Dermis blood vessel endothelial cell (primary cell): Measurements from ENCODE around the gene ODAPH. TPM values are rescaled to one million over a fixed set of nuclear protein-coding genes. Genes with fewer than 3 reads are reported as not detected.
"Not testable (repeated sequence)": the region's sequence is repeated elsewhere in the genome, so short reads cannot be mapped to it uniquely, and the experiment has no call there.

Experiments
- DNase-seq: peaks from one replicate; pipeline ENCODE4 v3.0.0; 2010
- total RNA-seq: library from RNA; depleted of rRNA; stranded (reverse); fragments of >200 nt; gene quantifications from 2 replicates; pipeline ENCODE4 v1.2.3, GENCODE V29; 2014

The ODAPH gene, protein sequence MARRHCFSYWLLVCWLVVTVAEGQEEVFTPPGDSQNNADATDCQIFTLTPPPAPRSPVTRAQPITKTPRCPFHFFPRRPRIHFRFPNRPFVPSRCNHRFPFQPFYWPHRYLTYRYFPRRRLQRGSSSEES
- not detected in 2 replicates for total RNA-seq

DNA sequence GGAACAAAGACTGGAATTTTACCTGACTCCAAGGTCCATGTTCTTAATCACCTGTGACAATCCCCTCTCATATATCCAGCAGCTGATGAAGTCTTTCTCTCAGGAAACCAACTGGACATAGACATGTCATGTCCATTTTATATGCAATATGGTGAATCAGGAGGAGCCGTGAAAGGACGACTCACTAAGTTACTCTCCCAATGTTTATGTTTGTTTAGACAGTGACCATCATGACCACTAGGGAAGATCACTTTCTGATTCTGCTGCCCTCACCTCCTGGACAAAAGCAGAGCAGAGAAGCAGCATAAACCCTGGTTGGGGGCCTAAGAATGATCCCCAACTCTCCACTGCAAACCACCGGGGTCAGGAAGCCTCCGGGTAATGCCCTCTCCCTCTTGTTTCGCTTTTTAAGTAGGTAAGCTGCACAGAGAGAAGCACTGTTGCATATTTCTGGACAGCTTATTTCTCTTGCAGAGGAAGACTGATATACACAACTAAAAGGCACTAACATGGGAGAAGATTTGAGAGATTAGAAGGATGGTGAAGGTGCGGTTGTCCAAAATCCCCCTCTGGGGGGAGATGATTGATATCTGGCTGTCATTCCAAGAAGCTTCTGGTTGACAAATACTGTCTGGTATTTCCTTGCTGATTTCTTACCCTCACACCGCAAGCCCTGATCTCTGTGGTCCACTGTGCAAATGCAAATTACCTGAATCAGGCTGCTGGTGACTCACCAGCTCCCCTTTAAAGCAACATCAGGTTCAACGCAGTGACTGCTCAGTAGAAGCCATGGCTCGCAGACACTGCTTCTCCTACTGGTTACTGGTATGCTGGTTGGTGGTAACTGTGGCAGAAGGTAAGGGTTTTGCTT, at the start of gene ODAPH:
ODAPH (plus strand) TSS at position 773 of the 871 bp plus-strand sequence; CDS start at position 790, 17 bp downstream.
- no peak for DNase-seq

DNA sequence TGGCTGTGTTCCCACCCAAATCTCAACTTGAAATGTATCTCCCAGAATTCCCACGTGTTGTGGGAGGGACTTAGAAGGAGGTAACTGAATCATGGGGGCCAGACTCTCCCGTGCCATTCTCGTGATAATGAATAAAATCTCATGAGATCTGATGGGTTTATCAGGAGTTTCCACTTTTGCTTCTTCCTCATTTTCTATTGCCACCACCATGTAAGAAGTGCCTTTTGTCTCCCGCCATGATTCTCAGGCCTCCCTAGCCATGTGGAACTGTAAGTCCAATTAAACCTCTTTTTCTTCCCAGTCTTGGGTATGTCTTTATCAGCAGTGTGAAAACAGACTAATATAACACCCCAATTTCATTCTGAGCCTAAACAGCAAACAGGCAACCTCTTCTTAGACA, 46.3 kb upstream of the ODAPH start:
- not testable (repeated sequence) for DNase-seq

DNA sequence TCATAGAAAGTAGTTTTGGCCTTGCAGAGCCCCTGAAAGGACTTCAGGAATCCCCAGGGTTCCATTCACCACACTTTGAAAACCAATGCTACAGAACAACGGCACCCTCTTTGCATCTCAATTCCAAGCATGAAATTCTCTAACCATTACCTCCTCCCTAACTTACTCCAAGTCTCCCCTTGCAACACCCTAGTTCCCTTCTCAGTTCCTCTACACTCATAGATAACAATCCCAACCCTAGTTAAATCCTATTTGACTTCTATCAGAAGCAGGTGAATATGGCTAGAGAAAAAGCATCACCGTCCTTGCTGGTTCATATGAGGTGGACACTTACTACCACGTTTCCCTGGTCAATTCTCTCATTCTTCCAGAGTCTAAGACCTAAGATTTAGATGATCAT, 44.0 kb upstream of the ODAPH start:
- DNase-seq, result no peak

DNA sequence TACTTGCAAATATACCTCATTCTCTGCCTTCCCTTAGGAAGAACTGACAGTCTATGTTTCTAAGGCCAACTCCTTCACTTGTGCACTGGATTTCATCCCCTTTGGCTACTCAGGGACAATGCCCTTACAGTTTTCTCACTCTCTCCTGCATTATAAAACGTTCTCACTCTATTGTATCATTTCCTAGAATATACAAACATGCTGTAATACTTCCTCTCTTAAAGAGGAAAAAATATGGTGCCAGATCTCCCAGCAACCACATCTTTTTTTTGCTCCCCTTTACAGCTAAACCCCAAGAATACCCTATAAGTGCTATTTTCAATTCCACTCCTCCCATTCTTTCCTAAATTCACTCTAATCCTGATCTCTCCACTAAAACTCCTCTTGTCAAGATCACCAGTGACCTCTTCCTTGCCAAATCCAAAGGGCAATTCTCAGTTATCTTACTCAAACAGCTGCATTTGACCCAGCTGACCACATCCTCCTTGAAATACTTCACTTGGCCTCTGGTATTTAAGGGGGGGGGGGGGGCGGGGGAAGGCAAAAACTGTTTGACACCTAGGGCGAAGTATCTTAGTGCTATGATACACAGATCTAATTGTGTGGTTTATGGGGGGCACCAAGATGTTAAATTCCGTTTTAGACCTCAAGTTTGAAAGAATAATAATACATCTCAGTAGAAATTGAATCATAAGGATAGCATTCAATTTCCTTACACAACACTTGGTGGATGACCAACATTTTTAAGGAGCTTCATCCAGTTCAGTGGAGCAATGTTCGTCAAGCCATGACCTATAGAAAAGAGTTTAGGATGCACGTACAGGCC, 43.3 kb upstream of the ODAPH start:
- peak; percentile 76 for DNase-seq

DNA sequence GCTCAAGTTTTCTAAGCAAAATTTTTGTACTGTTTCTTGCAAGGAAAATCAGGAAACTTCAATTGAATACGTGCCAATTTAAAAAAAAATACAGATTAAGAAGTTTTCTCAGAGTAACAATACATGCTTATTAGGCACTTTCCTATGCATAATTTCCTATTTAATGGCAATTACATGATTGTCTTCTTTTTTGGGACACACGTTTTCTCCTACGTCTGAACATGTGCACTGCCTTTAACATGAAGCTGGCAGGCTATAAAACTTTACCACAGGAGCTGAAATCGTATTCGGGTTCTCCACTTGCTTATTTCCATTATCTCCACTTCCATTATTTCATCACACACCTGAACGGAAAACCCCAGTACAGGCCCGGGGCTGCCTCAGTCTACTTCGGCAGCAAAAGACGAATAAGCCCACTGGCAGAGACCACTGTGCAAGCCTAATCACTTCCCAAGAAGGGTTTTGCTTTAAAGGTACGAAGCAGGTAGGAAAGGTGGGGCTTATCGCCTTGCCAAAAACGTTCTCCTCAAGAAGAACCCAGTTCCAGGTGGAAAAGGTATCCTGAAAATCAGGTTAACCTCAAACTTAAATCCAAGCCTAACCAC, 42.2 kb upstream of the ODAPH start:
- peak; percentile 33 for DNase-seq

DNA sequence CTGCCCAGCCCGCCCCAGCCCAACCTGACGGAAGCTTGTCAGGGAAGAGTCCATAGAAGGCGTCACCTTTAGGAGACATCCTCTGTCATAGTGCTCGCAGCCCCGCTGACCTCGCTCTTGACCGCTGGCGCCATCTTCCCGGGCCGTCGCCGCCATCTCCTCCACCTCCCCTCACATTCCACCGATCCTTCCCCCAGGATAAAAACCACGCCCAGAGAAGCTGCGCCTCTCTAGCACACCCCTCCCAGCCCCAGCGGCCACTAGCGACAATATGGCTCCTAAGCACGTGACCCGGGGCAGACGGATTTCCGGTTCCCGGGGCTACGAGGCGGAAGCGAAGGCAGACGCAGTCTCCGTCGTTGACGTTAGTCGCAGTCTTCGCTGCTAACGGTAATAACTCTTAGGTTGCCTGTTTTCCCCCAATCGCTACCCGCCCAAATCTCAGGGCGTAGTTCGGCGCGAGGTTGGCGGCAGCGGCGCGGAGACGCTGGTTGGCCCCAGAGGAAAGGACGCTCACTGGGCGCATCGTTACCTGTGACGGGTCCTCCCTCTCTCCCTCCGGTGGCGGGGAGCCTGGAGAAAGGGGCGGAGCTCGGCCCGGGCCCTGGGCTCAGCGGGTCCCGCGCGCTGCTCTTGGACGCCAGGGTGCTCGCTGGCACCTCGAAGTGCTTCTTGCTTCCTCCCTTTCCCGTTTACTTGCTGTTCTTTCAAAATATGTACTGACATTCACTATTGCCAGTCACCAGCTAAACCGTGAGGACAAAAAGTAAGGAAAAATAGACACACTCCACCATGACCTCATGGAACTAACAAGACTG, 41.5 kb upstream of the ODAPH start, which contains the start of the genes RCHY1 and THAP6:
RCHY1 (minus strand) TSS at position 273 of the 818 bp plus-strand sequence; CDS start at position 156, 117 bp downstream.
THAP6 (plus strand) TSS at position 343 of the 818 bp plus-strand sequence. CDS start 980 bp downstream, outside the sequence.
- peak; percentile 93 for DNase-seq

DNA sequence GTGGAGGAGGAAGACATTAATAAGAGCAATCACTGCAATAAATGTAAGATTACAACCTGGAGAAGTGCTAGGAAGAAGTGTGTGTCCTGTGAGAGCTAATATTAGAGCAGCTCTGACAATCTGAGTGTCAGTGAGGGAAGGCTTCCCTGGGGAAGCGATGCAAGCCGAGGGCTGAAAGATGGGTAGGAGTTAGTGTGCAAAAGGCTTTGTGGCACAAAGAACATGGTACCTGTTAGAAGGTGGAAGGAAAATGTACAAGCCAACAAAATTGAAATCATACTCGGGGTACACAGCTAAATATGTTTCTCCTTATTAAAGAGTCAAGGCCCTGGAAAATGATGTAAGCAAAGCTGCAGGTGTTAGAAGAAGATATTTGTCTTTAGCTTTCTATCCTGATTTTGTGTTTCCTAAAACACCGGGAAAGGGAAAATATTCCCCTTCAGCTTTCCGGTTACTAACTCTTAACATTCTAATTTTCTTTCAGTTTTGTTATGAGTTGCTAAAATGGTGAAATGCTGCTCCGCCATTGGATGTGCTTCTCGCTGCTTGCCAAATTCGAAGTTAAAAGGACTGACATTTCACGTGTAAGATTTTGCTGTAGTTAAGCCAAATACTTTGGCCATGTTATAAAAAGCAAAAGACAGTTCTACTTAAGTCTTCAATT, 40.8 kb upstream of the ODAPH start:
- peak; percentile 3 for DNase-seq

DNA sequence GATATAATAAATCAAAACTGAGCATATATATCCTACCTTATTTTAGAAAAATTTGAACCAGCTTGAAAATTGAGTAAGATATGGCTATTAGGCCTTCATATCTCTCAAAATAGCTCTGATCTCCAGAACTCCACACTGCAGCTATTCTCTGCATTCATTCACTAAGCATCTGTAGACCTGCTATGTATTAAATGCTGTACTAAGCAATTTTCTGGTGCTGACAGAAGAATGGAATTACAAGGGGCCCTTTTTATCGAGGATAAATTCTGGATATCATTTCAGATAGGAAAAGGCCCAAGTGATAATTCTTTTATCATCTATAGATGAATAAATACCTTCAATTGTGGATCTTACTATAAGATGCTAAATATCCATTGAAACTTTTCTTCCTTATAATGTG, 39.7 kb upstream of the ODAPH start:
- DNase-seq, result no peak

DNA sequence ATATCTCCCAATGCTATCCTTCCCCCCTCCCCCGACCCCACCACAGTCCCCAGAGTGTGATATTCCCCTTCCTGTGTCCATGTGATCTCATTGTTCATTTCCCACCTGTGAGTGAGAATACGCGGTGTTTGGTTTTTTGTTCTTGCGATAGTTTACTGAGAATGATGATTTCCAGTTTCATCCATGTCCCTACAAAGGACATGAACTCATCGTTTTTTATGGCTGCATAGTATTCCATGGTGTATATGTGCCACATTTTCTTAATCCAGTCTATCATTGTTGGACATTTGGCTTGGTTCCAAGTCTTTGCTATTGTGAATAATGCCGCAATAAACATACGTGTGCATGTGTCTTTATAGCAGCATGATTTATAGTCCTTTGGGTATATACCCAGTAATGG, 36.4 kb upstream of the ODAPH start:
- DNase-seq, result not testable (repeated sequence)

DNA sequence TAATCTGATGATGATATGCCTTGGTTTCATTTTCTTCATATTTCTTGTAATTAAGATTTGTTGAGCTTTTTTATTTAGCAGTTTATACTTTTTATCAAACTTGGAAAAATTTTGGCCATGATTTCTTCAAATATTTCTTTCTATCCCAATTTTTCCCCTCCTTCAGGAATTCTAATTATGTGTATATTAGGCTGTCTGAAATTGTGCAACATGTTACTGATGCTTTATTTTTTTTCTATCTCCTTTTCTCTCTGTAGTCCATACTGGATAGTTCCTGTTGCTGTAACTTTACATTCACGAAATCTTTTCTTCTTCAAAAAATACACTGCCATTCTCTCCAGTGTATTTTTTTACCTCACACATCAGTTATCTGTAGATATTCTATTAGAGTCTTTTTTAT, 30.8 kb upstream of the ODAPH start:
- no peak for DNase-seq

DNA sequence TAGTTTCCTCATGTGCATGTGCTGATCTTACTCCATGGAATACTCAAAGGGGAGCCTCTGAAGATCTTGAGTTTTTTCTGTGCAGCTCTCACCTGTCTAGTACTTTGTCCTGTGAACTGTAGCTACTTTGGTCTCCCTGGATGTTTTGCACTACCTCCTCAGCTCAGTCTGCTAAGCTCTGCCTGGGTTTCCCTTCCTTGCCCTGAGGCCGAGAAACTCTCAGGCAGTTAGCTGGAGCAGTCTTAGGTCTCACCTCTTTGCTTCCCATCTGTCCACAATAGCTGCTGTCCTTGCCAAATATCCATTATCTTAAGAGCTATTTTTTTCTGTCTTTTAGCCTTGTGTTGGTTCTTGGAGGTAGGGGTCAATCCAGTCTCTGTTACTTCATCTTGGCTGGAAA, 30.0 kb upstream of the ODAPH start:
- no peak for DNase-seq

DNA sequence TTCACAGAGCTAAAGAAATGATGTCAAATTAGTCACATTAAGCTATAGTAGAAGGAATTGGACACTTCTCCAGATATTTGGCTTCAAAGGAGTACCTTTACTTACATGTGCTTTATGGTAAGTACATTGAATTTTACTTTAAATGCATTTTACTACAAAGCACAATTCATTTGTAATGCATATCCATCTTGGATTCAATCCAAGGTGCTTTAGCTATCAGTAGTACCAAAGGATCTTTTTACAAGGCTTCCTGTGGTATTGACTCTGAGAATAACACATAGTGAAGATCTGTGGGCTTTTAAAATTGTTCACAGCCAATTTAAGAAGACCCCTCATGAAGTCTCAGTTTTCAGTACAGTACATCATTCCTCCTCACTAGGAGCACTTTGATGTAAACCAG, 28.4 kb upstream of the ODAPH start:
- DNase-seq, result no peak

DNA sequence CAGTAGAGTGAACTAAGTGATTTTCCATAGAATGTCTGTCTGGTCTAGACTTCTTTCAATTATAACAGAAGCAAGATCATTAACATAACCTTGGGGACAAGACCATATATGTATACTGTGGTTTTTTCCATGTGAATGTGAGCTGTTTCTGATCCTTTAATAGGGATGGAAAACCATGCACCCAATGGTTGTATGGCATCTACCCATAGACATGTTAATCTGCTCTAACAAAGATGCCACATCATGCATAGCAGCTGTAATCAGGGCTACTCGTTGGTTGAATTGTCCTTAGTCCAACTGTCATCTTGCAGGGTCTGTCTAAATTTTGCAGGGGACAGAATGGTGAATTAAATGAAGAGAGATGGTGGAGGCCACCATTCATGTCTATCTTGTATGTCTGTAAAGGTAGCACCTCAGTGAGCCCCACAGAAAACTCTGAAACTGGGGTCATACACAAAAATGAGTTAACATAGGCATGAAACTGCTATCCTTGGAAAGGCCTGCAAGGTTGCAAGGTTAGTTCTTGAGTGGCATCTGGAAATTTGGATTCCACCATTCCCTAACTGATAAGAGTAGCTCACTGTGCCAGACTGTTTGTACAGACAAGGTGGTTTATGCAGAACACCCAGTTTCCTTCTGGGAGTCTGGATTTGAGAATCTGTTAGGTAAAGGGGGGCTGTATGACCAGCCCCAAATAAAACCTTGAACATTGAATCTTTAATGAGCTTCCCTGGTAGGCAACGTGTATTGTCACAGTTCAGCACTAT, 25.1 kb upstream of the ODAPH start:
- DNase-seq, result no peak

DNA sequence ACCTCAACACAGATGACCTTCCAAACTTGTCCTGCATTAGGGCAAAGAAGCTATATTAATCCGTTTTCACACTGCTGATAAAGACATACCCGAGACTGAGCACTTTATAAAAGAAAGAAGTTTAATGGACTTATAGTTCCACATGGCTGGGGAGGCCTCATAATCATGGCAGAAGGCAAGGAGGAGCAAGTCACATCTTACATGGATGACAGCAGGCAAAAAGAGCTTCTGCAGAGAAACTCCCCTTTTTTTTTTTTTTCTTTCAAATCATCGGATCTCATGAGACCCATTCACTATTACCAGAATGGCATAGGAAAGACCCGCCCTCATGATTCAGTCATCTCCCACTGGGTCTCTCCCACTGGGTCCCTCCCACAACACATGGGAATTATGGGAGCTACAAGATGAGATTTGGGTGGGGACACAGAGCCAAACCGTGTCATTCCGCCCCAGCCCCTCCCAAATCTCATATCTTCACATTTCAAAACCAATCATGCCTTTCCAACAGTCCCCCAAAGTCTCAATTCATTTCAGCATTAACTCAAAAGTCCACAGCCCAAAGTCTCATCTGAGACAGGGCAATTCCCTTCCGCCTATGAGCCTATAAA, 24.2 kb upstream of the ODAPH start:
- DNase-seq, result not testable (repeated sequence)

DNA sequence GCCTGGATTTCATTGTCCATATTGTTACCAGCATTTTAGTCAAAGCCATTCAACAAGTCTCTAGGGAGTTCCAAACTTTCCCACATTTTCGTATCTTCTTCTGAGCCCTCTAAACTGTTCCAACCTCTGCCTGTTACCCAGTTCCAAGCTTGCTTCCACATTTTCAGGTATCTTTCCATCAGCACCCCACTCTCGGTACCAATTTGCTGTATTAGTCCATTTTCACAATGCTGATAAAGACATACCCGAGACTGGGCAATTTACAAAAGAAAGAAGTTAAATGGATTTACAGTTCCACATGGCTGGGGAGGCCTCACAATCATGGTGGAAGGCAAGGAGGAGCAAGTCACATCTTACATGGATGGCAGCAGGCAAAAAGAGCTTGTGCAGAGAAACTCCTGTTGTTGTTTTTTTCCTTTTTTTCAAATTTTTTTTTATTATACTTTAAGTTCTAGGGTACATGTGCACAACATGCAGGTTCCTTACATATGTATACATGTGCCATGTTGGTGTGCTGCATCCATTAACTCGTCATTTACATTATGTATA, 22.5 kb upstream of the ODAPH start:
- DNase-seq, result not testable (repeated sequence)

DNA sequence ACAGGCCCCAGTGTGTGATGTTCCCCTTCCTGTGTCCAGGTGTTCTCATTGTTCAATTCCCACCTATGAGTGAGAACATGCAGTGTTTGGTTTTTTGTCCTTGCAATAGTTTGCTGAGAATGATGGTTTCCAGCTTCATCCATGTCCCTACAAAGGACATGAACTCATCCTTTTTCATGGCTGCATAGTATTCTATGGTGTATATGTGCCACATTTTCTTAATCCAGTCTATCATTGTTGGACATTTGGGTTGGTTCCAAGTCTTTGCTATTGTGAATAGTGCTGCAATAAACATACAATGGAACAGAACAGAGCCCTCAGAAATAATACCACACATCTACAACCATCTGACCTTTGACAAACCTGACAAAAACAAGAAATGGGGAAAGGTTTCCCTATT, 21.9 kb upstream of the ODAPH start:
- not testable (repeated sequence) for DNase-seq

DNA sequence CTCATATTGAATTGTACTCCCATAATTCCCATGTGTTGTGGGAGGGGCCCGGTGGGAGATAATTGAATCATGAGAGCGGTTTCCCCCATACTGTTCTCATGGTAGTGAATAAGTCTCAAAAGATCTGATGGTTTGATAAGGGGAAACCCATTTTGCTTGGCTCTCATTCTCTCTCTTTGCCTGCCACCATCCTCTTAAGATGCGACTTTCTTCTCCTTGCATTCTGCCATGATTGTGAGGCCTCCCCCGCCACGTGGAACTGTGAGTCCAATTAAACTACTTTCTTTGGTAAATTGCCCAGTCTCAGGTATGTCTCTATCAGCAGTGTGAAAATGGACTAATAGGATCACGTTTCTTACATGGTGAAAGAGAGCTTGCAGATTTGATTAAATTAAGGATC, 18.6 kb upstream of the ODAPH start:
- not testable (repeated sequence) for DNase-seq

DNA sequence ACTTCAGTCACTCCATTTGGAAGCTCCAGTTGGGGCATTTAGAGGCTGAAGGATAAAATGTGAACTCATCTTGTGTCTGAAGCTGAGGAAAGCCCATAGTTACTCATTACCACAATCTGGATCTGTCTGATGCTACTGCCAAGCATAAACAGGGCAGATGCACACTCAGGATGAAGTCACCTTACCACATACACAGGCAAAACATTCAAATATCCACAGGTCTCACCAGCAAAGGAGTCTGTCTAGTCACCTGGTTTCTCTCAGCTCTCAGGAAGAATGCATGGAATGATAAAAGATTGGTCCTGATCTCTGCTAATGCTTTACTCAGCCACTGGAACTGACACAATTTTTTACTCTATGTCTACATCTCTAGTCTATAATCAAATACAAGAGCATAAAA, 13.0 kb upstream of the ODAPH start:
- no peak for DNase-seq

DNA sequence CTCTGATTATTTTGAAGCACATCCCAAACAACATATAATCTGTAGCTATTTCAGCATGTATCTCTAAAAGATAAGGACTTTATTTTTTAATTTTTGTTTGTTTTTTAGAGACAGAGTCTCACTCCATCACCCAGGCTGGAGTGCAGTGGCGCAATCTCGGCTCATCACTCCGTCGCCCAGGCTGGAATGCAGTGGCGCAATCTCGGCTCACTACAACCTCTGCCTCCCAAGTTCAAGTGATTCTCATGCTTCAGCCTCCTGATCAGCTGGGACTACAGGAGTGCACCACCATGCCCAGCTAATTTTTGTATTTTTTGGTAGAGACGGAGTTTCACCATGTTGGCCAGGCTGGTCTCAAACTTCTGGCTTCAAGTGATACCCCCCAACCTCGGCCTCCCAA, 11.6 kb upstream of the ODAPH start:
- not testable (repeated sequence) for DNase-seq

DNA sequence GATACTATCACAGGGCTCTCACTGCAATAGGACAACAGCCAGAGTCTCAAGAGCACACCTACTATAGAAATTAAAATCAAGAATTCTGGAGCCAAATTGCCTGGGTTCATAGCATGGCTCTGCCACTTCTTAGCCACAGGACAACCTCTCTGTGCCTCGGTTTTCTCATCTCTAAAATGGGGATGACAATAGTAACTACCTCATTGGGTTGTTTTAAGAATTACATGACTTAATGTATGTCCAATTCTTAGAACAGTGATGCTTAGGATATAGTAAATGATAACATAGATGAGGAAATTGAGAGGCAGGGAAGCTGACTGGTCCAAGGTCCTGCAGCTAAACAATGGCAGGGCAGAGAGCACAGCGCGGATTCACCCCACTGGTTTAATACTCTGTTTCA, 11.0 kb upstream of the ODAPH start:
- no peak for DNase-seq
